COLO829 (cell line): ENCODE measurements around the gene ZNF423.

ENCODE experiments used
- DNase-seq: peaks from one replicate; pipeline ENCODE4 v3.0.0; 2012; ENCODE audit warnings: low spot score

ZNF423 gene

DNA sequence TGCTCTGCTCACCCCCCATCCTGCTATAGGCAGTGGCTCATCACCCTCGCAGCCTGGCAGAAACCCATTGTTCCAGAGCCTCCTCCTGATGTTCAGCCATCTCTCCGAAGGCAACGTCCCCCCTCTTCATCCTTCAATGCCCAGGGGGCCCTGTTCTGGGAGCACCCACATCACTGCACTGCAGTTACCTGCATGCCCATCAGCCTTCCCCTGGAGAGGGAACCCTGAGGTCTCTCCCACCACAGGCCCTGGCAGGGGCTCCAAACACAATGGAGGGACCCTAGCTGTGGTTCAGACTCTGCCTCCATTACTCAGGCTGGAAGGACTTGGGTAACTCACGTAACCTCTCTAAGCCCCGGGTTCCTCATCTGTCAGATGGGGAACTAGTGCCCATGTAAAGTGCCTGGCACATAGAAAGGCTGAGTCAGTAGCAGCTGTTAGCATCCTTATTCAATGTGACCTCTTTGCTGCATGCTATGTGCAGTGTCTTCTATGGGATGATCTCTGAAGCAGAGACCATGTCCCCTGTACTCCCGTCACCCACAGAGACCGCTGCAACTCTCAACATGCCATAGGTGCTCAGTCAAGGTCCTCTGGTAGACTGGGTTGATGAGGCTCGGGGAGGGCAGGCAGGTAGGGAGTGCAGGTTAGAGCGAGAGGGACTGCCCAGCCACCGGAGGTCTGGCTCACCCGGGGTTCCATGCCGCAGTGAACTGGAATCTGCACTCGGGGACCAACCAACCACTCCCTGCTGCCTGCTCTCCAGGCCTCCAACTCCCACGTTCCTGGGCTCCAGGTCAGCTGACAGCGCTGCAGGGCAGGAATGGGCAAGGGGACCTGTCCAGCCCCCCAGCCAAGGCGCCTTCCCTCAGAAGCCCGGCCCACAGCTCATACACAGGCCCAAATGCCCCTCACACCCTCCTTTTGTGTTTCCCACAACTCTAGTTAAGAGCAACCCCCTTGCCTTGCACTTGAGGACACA lies 233.2 kb downstream of the ZNF423 start:
- DNase-seq, result no peak

DNA sequence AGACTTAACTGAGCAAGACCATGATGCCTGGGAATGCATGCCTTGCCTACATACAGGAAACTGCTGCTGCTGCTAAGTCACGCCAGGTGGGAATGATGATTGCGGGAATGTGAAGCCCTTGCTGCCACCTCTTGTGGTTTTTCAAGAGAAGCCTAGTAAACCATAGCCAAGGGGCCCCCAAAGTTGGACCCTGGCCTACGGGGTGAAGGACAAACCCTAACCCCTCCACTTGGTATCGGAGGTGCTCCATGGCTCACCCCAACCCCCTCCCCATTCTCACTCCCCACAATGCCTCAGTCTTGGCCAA lies 233.9 kb downstream of the ZNF423 start:
- no peak for DNase-seq

DNA sequence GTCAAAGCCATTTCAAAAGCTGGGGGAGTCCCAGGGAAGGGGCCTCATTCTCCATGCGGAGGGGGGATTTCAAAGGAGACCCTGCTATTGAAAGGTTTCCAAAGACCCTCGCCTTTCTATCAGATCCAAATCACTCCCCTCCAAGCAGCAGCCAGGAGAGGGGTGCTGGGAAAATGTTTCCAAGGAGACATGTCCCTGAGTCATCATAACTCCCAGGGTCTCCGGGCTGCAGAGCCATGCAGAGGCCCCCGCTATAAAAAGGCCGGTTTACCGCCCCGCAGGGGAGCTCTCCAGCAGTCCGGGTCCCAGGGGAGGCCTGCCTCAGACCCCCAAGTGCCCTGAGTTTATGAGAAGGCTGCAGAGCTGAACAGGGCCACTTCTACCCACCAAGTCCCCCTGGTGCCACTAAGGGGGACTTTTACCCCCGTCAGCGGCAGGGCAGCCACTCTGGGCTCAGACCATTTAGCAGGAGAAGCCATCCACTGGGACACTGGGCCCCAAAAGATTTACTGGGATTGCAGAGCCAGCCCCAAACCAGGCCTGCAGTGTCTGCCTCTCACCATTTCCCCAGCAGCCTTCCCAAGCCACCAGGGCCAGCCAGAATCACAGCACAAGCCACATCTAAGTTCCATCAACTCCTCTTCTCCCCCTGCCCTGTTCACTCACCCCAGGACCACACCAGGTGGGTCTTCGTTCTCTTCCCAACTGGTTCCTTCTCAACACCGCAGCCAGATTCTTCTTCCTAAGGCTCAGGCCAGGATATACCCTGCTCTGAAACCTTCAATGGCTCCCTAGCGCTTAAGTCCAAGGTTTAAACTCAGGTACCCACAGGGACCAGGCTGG lies 234.4 kb downstream of the ZNF423 start:
- DNase-seq, result no peak

DNA sequence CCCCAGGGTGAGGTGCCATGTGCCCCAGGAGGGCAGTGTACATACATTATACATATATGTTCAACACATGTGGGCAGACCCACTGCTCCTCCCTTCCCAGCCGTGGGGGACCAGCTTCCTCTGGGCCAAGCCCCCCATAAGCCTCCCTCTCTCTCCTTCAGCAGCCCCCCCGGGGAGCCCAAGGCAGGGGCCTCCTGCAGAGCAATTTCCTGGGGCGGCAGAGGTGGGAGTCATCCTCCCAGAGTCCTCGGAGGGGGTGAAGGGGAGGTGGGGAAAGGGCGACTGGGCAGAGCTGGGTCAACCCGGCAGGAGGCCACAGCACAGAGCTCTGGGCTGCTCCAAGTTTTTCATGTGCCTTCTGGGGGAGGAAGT lies 235.1 kb downstream of the ZNF423 start:
- DNase-seq, result no peak

DNA sequence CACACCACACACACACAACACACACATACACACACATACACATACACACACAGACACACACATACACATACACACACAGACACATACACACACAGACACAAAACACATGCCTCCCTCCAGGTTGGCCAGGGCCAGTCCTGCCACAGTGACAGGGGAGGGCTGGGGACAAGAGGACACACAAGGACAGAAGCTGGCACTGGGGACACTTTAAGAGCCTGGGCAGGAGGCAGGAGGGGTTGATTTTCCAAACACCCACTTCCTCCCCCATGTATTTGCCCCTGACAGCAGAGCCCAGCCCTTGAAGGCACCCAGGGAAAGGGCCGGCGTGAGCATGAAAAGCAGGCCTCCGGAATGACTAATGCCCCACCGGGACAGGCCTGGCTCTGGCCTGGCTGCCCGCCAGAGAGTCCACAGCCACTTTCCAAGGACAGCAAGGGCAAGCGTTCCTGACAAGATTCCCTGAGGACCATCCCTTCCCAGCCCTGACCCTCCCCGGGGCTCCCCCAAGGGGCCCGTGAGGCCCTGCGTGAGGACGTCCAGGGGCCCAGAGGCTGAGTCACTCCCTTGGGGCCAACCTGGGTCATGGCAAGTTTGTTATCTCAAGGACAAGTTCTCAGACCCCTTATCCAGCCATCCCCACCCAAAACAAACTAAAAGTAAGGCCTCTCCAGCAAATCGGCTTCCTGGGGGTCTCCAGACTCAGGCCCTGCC lies 235.6 kb downstream of the ZNF423 start:
- peak; percentile 25 for DNase-seq

DNA sequence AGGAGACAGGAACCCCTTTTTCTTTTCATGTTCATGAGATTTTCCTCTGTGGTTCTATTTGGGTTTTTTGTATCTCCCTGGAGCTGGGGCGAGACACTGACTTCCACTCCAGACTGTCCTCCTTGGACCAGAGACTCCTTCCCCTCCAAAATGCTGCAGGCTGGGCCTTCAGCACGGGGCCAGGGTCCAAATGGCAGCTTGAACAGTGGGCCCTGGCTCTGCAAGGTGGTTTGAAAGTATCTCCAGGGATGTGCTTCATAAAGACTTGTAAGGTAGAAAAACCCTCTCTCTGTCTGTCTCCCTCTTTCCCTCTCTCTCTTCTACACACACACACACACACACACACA lies 236.1 kb downstream of the ZNF423 start:
- DNase-seq, result no peak

DNA sequence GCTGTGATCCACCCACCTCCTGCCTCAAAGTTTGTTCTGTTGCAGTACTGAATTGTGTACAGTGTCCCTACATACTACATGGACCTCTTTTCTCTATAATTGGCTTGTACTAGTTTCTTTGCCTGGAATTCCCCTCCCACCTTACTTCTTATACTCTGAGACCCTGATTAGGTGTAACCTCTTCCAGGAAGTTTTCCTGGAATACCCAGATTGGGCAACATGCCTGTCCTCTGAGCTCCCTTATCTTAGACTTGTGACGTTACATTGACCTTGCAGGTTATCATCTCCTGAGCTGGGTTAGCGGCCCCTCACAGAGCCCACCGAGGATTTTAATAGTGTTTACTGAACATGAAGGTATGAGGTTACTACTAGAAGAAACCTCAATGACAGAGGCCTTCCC lies 237.0 kb downstream of the ZNF423 start:
- DNase-seq, result no peak

DNA sequence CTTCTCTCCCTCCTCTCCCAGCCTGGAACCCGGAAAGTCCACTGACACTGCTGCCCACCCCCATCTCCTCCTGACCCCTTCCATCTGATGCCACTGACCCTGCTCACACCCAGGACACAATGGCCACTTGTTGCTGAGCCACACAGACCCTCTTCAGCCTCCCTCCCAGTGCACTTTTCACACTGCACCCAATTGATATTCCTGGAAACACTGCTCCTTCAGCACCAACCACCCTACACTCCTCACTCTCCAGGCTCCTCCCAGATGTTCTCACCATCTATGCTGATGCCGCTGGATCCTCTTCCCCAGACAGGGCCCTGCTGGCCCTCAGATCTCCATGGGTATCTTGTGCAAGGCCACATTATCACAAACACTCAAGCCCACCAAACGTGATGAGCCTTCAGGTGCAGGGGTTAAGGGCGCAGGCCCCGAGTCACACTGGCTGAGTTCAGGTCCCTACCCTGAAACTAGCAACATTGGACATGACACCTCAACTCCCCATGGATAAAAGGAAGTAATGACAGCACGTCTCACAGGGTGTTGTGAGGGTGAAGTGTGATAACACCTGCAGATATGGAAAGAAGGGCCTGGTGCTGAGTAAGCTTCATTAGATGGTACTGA lies 238.1 kb downstream of the ZNF423 start:
- no peak for DNase-seq

DNA sequence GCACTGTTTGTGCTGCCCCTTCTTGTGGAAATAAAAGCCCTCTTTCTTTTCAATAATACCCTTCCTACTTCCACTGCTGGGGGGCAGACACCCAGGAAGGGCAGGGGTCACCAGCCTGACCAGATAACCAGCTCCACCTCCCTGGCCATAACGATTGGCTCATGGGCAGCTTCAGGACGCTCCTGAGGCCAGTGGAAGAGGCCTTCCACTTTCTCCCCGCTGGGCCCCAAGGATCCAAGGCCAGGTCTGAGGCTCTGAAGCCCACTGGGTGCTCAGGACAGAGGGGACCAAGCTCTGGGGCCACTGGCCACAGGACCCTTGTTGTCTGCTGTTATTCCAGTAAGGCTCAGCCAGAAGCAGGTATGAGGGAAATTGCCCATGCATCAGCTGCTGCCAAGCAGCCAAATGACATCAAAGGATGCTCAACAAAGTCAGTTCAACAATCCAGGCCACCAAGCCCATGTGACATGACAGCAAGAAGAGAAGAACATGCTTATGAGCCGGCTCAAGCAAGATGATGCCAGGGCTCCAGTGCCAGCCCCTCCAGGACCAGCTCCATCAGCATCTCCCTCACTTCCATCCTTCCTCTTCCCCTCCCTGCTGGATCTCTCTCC lies 238.8 kb downstream of the ZNF423 start:
- DNase-seq, result no peak

DNA sequence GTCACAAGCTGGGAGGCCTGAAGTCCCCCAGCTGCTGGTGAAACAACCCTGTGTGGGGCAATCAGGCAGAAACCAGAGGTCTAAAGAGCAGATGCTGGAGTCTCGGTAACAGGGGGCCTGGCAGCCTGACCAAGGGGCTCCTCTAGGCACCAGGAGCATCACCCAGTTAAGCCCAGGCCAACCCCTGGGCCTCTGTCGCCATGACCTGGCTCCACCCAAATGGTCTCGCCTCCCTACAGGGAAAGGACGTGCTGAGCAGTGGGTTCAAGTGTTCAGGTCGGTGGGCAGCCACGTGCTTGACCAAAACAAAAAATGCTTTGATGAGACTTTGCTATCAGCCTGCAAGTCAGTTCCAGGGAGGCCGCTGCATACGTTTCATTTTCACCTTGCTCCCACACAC lies 240.3 kb downstream of the ZNF423 start:
- DNase-seq, result no peak

DNA sequence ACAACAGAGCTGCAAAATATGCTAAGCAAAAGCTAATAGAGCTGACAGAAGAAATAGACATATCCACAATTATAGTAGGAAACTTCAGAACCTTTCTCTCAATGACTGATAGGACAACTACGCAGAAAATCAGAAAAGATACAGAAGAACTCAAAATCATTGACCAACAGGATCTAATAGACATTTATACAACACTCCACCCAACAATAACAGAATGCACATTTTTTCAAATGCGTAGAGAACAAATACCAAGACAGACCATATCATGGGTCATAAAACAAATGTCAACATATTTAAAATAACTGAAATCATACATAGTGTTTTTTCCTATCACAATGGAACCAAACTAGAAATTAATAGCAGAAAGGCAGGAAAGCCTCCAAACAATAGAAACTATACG lies 244.9 kb downstream of the ZNF423 start:
- no peak for DNase-seq

DNA sequence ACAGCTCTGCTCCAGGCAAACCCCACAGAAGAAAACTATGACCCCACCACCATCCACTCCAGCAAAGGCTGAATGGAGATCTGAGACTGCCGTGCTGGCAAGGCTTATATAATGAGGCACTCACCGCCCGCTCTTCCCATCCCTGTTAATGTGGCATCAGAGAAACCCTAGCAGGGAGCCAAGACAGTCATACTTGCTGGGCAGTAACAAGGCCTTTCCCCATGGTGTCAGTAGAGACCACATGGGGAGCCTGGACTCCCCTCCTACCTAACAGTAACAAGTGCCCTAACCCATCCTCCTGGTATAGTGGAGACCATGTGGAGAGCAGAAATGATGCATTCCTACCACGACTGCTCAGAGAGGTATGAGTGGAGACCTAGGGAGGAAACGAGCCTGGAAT lies 247.1 kb downstream of the ZNF423 start:
- DNase-seq, result no peak

DNA sequence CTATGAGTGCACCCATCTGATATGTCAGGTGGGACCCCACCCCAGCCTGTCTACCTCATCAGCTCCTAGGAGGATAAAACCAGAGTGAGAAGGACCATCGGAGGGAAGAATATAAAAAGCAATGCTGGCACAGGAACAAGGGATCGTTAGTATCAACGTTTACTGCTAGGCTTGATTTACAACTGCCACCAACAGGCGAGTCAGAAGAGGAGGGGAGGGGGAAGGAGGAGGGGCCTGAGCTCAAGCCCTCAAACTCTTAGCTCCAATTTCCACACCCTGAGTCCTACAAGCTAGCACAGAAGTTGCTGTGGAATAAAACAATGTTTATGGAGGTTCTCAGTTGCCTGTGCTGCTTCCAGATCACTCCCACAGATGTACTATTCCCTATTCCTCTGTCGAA lies 247.8 kb downstream of the ZNF423 start:
- DNase-seq, result no peak

DNA sequence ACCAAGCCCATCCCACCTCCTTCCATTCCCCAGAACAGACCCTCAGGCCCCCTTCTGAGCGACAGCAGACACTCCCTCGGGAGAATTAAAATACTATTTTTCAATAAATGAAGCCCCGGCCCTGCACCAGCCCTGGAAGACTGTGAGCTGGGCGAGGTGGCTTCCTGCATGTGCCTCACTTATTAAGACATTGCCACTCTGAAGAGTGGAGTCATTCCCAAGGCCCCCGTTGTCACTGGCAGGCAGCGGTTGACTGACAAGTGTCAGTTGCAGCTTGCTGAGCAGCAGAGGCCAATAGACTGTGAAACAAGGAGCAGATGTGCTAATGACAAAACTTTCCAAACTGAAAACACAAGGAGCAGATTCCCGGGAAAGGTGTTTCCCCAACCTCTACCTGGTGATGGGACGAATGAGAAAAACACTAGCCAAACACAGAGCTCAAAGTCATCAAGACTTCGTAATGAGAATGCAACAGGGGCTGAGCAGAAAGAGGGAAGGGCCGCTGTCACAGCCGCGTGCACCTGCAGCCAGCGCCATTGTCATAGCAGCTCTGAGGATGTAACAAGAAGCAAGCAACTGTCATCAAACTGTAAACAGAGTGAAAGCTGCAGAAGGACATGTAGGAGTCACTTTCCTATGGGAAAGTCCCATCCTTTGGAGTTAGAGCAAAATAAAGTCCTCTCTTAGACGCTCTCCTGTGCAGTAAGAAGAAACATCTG lies 250.2 kb downstream of the ZNF423 start:
- no peak for DNase-seq

DNA sequence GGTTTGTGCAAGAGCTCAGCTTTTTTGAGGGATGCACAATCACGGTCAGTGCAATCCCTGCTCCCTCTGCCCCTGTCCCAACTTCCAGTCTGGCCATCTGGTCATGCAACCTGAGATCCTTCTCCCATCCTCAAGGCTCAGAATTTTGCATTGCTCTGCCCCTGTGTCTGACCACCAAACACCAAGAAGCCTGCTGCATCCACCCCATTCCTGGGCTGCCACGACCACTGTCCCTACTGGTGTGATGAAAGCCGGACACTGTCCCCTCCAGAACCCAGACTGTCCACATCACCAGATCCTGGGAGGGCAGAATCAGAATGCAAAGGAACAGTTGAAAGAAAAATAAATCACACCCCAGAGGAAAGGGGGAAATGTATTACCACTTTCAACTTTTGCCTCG lies 251.3 kb downstream of the ZNF423 start:
- no peak for DNase-seq

DNA sequence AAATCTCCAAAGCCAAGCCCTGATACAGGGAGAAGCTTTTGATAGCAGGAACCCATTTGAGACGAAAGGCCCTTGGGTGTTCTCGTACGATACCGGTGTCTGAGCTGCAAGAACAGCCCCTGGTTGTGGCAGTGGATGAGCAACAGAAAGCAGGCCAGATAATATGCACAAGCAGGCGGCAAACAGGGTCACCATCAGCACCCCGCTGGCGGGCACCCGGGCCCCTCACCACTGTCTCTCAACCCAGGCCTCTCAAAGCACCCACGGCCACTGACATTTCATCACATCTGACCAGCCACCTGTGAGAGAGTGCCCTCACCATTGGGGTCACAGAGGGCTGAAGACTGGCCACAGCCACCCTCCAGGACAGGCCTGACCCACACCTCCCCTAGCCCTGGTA lies 252.0 kb downstream of the ZNF423 start:
- DNase-seq, result no peak

DNA sequence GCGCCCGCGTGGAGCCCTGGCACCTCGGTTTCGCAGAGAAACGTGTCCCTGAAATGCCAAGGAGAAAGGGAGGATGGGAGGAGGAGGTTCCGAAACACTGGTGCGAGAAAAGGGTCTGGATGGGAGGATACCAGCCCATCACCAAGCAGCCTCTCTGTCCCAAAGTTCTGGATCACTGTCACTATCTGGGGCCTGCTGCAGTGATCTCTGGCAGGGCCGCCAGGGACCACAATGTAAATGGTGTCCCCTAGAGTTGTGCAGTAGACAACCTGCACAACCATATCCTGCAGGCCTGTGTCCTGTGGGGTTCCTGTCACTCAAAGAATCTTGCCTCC lies 253.0 kb downstream of the ZNF423 start:
- no peak for DNase-seq

DNA sequence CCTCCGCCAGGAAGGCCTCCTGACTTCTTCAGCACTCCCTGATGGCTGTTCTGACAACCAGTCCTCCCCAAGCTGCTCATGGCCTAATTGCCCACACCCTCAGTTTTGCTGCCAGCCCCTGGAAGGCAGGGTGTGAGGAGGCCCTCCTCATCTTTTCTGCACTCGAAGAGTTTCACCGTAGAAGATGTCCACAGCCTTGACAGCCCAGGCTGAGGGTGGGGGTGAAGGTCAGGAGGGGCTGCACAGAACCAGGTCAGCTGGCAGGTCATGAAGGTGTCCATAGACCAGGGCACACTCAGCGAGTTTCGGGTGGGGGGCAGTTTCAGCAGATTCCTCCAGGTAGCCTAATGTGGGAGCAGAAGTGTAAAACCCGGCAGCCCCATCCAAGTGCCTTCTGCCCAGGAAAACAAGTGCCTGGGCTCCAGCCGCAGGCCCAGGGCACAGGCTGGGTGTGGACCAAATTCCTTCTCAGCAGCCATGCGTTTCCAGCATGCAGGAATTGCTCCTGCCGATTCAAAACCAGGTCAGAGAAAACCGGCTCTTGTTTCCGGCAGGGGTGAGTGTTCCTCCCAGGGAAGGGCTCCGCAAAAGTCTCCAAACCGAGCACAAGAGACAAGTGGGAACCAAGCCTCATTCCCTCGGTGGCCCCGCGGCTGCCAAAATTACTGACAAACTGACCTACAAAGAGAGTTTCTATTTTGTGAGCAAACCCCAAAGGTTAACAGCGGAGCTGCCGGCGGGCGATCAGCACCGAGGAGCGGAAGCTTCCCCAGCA lies 253.5 kb downstream of the ZNF423 start:
- no peak for DNase-seq

DNA sequence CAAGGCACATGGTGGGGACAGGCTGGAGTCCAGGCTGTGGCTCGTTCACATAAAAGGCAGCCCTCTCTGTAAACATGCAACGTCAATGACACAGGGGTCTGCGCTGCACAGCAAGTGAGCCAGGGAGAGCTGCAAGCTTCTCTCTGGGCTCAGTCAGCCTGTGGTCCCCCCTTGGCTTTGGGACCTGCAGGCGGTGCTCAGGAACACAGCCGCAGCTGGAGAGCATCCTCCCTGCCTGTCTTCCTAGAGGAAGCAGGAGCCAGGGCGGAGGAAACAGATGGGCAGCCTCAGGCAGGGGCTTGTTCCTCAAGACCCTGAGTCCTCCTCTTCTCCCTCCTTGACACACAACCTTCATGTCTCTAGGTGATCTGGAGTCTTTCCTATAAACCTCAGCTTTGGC lies 254.3 kb downstream of the ZNF423 start:
- no peak for DNase-seq

DNA sequence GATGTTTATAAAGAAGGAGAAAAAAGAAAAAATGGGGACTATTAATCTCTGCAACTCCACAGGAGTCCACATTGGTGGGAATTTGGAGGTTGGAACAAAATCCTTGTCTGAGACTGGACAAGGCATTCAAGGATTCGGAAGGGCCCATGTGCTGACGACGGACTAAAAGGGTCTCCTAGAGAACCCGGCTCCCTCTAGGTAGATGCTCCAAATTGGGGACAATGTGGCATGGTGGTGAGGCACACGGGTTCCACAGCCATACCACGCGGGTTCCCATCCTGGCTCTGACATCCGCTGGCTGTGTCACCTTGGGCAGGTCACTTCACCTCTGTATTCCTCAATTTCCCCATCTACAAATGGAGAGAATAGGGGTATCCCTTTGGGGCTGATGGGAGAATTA lies 254.9 kb downstream of the ZNF423 start:
- DNase-seq, result no peak

DNA sequence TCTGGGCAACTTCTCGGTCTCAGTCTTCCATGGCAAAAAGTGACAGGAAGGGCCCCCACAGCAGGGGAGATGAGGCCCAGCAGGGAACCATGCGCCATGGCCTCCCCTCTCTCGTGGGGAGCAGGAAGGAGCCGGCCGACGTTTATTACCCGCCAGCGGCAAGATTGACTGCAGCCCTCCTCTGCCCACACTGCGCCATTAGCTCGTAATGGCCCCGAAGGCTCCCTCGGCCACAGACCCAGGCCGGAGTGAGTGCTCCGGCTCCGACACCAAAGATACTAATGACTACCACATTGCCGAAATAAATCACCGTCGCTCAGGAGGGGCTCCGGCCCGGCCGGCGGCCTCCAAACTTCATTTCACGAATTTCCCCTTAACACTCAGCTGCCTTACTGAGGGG lies 255.4 kb downstream of the ZNF423 start:
- DNase-seq, result no peak
